Right ventricle myocardium inferior (tissue), 1 donor: ENCODE measurements around the gene NOTUM. TPM values are rescaled to one million over a fixed set of nuclear protein-coding genes. Genes with fewer than 3 reads are reported as not detected.
A peak's percentile ranks its signal among the peaks of the same experiment; 100 is the strongest.
"Not testable (repeated sequence)": the region's sequence is repeated elsewhere in the genome, so short reads cannot be mapped to it uniquely, and the experiment has no call there.

Experiments
- ATAC-seq: fragments of 200-7000 bp; cut with Tn5 transposase; one replicate; pipeline ENCODE4 v1.9.1; 2020; ENCODE audit warnings: mild to moderate bottlenecking, moderate library complexity
- DNase-seq: peaks from one replicate; pipeline ENCODE4 v3.0.0; 2021; ENCODE audit errors: missing footprints
- intact Hi-C: fragments of 100-400 bp; cut with DNase I; formaldehyde crosslinking; loops from one replicate; pipeline ENCODE4 v1.11.0; 2022
- total RNA-seq: library from RNA; stranded (reverse); fragmentation: NEBNext Ultra II Directional; extraction: Animal tissue kit (Norgen Biotek cat#: 25700); gene quantifications from one replicate; pipeline ENCODE4 v1.2.1, GENCODE V29; 2021
- donor health status: DM: no; HTN: yes; CAD: no; lungs with severe emphysema.

The NOTUM gene
- total RNA-seq, 1 donor from 2014 or later = 0.89 TPM

DNA sequence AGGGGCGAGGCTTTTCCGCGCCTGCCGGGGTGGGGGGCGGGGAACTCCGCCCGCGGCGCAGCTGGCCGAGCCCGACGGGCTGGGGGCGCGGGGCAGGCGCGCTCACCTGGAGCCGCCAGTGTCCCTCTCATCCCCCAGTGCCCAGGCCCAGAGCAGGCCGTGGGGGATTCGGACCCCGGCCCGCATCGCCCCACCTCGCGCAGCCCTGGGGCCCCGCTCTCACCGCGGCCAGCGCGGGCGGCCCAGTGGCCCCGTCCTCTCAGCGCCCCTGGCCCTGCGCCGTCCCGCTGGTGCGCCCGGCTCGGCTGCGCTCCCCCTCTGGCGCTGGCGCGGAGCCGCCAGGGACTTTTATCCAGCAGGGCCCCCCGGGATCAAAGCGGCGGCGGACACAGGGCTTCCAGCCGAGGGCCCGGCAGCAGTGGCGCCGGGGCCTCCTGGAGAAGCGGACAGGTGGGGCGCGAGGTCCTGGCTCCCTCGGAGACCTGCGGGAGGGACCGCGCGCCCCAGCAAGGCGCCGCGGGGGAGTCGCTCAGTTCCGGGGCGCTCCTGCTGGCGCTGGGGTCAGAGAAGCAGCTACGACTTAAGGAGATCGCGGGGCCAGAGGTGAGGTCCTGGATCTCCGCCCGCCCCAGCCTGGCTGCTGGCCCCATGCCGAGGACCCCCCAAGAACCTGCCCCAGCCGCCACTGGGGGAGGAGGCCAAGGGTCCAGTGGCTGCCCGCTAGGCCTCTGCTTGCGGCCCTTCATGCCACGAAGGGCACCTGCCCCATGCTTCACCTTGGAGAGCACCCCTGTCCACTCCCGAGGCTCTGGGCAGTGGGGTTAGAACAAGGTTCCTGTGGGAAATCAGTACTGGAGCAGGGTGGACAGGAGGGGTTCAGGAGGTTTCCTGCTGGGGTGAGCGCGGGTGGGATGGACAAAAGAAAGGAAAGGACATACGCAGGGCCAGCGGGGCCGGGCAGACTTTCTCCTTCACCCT is 823 bp upstream of the NOTUM start:
- ATAC-seq = no peak
- DNase-seq = no peak
- intact Hi-C loops = no loop called here

DNA sequence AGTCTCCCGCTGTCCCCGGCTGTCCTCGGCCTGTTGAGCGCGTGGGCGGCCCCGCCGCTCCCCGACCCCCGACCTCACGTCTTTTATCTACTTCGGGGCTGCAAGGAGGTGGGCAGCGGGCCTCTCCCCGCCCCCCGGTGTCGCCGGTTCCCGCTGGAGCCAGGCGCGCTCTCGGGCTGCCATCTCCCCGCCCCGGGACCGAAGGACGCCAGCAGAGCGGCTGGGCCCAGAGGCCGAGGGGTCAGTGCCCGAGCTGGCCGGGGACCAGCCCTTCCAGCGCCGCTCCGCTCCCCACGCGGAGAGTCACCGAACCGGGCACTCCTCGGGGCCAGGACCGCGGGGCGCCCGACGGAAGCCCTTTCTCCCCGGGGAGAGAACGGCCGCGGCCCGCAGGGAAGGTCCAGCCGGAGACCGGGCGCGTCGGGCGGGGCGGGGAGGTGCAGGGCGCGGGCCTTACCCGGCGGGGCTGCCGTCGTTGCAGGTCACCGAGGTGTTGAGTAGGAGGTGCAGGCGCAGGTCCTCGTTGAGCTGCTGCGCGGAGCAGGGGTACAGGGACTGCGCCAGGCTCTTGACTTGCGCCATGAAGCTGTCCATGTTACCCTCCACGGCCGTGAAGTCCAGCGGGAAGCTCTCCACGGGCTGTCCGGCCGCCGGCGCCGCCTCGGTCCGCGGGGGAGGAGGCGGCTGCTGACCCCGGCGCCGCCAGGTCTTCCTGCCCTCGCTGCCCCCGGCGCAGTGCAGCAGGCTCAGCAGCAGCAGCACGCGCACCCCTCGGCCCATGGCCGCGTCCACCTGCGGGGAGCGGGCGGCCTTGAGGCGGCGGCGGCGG is 643 bp downstream of the NOTUM start:
- DNase-seq = no peak
- ATAC-seq = no peak
- intact Hi-C loops = no loop called here

DNA sequence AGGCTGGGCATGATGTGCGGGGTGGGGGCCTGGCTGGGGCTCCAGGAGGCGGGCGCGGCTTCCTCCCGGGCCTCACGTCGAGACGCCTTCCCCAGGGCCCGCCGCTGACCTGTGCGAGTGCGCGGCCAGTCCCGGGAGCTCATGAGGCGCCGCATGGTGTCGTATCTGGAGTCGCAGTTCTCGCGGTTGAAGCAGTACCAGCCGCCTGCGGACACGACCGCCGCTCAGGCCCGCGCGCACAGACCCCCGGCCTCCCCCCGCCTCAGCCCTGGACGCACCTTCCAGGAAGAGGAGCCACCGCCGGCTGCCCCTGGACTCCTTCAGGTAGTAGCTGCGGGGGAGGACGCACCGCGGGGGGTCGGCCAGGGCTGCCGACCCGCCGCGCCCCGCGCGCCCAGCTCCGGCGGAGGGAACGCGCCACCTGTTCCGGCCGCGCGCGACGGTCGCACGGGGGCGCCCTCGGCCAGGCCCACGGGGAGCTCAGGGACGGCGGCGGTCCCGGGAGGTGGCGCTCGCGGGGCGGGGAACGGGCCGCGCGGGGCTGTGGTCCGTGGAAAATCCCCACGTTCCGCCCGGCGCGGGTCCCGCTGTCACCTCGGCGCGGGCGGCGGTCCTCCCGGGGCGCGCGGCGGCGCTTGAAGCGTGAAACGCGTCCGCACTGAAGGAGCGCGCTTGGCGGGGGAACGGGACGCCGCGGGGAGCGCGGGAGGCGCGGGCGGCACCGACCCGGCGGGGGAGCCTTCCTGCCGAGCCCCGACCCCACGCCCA is 1.4 kb downstream of the NOTUM start:
- DNase-seq = peak; percentile 92
- intact Hi-C loops = loop anchor here (1.0 to 5.0 kb wide), 2 partner anchors 62 to 193 kb away; no protein-coding TSS in a partner anchor
- peak; percentile 90 for ATAC-seq

DNA sequence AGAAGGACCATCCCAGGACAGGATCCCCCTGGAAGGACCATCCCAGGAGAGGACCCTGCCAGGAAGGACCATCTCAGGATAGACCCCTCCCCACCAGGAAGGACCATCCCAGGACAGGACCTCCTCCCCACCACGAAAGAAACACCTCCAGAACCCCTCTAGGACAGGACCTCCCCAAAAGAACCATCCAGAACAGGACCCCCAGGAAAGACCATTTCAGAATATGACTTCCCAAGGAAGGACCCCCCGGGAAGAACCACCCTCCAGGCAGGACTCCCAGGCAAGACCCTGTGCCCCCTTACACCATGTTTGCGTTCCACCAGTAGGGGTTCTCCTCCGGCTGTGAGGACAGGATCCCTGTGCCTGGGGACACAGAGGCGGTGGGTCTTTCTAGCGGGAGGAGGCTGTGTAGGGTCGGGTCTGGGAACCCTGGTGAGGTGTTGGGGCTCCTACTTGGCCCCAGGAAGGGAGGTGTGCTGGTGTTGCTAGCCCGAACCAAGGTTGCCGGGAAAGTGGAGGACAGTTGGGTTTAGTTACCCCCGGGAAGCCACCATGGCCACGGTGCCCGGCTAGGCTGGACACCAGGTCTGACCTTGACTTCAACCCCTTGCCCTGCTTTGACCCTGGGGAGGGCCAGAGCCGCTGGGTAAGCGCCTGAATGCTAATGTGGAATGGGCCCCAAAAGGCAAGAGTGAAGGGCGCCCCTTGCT is 2.2 kb downstream of the NOTUM start:
- DNase-seq = no peak
- ATAC-seq = no peak
- intact Hi-C loops = loop anchor here (1.0 to 5.0 kb wide), 2 partner anchors 63 to 194 kb away; no protein-coding TSS in a partner anchor

DNA sequence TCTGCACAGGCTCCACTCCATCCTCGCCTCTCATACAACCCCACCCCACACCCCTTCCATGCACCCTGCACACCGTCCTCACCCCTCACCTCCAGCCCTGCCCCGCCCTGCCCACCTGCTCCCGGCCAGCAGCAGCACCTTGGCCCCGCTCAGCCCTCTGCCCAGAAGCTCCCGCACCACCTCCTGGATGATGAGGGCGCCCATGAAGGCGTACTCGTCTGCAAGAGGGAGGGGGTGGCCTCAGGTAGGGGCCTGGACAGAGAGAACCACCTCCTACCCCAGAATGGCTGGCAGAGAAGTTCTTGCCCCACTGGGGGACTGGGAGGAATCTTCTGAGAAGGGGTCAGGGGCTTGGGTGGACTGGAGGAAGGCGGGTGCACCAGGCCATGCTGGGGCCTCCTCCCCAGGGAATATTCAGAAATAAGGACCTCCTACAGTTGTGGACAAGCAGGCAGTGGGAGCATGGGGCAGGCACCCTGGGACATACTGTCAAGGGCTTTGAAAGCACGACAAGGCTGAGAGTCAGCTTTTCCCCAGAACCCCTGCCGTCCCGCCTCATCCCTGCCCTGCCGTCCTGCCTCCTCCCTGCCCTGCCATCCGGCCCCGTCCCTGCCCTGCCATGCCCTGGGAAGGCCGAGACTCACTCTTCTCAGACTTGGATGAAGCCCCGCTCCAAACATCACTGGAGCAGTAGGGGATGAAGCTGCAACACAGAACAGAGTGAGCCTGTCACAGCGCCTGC is 3.1 kb downstream of the NOTUM start:
- intact Hi-C loops = loop anchor here (5.0 kb wide), 1 partner anchor 194 kb away; no protein-coding TSS in a partner anchor
- DNase-seq (no peak), ATAC-seq (no peak)

DNA sequence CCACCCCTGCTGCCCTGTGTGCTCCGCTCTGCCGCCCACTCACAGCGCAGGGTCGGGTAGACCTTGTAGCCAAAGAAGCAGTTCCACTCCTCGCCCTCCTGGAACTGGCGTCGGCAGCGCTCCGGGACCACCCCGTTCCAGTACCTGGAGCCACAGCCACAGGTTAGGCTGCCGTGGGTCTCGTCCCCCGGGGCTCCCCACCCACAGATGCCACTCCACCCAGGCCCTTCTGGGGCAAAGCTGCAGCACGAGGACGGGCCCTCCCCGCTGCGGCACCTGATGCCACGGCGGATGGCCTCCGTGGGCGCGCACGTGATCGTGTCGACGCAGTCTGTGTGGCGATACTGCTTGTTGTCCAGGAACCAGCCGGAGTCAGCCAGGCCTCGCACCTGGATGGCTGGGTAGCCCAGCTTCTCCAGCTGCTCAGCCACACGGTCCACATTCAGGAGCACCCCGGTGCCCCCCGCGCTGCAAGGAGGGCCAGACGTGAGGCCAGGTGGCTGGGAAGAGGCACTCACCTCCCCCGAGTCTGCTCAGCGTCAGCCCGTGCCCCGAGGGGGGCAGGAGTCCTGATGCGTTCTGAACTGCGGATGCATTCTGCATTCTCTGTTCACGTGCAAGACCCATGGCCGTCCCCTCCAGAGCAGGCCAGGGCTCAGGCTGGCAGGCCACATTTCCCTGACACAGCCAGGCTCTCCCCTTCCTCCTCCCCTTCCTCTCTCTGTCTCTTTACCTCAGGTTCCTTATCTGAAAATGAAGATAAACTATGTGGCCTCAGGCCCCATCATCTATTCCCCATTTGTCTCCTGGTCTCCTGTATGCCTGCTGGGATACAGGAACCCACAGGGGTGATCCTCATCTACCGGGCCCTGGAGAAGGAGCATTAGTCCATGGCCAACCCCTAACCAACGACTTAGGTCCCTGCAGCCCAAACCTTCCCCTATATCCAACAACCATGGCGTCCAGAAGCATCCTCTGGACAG is 4.1 kb downstream of the NOTUM start:
- ATAC-seq = no peak
- no peak for DNase-seq
- intact Hi-C loops = loop anchor here (5.0 kb wide), 1 partner anchor 195 kb away; no protein-coding TSS in a partner anchor

DNA sequence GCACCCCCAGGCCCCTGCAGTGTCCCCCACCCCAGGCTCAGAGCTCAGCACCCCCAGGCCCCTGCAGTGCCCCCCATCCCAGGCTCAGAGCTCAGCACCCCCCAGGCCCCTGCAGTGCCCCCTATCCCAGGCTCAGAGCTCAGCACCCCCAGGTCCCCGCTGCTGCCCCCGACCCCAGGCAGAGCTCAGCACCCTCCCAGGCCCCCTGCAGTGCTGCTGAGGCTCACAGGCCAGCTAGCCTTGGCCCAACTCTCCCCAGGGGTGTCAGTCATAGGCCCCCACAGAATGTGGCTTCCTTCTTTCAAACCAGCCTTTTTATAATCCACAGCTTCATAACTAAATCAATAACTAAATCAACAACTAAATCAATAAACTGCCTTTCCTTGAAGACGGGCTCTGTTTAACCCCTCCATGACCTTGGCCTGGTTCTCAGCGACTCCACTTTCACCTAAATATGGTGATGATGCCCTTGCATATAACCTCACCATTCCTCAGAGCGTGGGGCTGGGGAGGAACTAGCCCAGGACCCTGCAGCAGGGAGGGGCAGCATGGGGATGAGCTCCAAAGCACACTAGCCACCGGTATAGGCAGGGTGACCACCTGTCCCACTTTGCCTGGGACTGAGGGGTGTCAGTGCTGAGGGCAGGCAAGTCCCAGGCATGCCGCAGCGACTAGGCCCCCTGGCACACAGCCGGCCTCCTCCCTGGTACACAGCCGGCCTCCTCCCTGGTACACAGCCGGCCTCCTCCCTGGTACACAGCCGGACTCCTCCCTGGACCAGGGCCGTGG is 5.0 kb downstream of the NOTUM start:
- no peak for DNase-seq
- intact Hi-C loops = loop anchor here (5.0 kb wide), 1 partner anchor 196 kb away; no protein-coding TSS in a partner anchor
- ATAC-seq = no peak

DNA sequence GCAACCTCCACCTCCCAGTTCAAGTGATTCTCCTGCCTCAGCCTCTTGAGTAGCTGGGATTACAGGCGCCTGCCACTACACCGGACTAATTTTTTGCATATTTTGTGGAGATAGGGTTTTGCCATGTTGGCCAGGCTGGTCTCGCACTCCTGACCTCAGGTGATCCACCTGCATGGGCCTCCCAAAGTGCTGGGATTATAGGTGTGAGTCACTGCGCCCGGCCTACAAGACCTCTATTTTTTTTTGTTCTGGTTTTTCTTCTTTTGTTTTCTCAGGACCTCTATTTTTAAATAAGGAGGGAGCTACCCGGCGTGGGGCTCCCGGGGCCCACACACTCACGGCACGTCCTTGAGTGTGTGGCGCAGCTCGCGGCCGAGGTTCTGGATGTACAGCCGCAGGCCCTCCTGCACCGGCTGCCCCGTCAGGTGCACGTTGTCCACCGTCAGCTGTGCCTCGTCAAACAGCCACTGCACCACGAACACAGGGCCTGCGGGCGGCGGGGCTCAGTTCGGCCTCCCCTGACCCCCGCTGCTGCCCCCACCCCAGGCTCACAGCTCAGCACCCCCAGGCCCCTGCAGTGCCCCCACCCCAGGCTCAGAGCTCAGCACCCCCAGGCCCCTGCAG is 5.8 kb downstream of the NOTUM start:
- intact Hi-C loops = loop anchor here (5.0 kb wide), 1 partner anchor 197 kb away; no protein-coding TSS in a partner anchor
- no peak for ATAC-seq
- DNase-seq = no peak

DNA sequence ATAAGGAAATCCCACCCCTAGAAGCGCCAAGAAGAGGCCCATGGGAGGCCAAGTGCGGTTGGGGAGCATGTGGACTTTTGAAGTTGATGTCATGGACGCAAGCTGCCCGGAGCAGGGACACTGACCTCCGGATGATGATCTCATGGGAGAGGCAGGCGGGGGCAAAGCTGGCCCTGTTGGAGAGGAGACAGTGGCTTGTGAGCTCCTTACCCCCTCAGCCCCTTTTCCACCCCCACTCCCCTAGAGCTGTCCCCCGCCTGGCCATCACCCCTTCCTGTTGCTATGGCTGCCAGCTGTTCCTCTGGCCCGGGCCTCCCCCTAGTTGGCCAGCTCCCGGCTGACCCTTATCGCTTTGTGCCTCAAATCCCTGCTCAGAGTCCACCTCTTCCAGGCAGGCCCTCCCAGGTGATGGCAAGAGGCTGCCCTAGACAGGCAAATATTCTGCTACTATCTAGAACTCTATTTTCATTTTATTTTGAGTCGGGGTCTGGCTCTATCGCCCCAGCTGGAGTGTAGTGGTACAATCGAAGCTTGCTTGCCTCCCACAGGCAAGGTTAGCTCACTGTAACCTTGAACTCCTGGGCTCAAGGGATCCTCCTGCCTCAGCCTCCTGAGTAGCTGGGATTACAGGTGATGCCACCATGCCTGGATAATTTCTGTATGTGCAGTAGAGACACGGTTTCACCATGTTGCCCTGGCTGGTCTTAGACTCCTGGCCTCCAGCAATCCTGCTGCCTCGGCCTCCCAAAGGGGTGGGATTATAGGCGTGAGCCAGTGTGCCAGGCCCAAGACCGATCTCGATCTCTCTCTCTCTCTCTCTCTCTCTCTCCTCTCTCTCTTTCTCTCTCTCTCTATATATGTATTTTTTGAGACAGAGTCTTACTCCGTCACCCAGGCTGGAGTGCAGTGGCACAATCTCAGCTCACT is 6.6 kb downstream of the NOTUM start:
- no peak for ATAC-seq
- intact Hi-C loops = loop anchor here (5.0 kb wide), 1 partner anchor 198 kb away; no protein-coding TSS in a partner anchor

DNA sequence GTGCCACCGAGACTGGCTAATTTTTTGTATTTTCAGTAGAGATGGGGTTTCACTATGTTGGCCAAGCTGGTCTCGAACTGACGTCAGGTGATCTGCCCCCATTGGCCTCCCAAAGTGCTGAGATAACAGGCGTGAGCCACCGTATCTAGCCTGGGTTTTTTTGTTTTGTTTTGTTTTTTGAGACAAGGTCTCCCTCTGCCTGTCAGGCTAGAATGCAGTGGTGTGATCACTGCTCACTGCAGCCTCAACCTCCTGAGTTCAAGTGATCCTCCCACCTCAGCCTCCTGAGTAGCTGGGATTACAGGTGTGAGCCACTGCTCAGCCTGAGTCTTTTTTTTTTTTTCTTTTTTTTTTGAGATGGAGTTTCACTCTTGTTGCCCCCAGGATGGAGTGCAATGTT is 7.5 kb downstream of the NOTUM start:
- intact Hi-C loops, ATAC-seq, DNase-seq: not testable (repeated sequence)

More for the DNA sequence above, 6.6 kb downstream of the NOTUM start:
- DNase-seq = no peak

DNA sequence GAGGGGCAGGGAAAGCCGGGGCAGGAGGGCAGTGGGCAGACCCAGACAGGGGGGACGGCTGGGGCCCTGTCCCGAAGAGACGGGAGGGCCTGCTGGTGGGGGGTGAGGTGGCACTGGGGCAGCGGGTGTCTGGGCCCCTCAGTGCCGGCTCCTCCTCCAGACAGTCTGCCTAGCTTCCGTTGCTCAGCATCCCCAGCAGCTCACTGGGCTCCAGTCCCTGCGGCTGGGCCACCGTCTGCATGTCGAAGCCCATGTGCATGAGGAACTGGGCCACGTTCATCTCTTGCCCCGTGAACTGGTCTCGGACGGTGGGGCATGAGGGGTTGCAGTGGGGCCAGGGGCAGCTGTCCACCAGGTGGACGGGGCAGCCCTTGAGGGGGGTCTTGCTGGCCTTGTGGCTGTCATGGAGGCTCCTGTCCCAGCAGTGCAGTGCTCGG is 8.2 kb downstream of the NOTUM start:
- no peak for DNase-seq
- ATAC-seq = no peak
- intact Hi-C loops = no loop called here

DNA sequence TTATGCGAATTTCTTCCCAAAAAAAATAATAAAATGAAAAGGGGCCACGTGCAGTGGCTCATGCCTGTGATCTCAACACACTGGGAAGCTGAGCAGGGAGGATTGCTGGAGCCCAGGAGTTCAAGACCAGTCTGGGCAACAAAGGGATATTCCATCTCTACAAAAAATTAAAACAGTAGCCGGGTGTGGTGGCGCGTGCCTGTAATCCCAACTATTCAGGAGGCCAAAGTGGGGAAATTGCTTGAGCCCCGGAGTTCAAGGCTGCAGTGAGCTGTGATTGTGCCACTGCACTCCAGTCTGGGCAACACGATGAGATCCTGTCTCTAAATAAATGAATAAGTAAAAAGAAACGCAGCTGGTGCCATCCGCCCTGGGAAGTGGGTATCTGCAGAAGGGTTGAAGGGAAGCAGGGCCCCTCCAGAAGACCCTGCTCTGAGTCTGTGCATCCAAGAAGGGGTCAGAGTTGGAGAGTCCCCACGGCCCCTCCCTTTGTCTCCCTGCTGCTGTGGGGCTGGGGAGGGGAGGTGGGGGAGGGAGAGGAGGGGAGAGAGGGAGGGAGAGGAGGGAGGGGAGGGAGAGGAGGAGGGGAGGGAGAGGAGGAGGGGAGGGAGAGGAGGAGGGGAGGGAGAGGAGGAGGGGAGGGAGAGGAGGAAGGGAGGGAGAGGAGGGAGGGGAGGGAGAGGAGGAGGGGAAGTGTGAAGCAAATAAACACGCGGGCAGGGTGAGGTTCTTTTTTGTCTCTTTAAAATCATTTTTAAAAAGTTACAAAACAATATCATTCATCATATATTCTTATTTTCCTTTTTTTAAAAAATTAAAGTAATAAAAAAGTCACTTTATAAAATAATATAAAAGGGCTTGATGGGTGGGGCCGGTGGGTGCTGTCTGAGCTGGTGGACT is 9.0 kb downstream of the NOTUM start:
- DNase-seq (no peak), ATAC-seq (no peak)
- intact Hi-C loops = no loop called here

DNA sequence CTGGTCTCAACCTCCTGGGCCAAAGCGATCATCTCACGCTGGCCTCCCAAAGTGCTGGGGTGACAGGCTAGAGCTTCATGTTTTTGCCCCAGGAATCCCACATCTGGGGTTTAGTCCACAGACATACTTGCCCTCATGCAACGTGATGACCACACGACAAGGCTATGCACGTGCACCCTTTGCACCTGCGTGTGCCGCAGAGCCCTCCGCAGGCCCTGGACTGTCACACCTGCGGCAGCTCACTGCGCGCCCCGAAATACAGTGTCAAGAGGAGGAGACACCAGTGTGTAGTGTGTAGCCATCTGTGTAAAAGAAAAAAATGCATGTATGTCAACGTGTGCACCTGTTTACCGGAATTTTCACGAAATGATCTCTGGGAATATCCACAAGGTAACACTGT is 10.5 kb downstream of the NOTUM start:
- intact Hi-C loops = no loop called here
- ATAC-seq = no peak

More for the DNA sequence above, 10.5 kb downstream of the NOTUM start:
- DNase-seq = no peak
